Loucy (cell line): ENCODE measurements around the gene ENHO.

Experiments used
- H2AFZ ChIP-seq: fragments of 200-600 bp; sonication (generic); 2 replicates; pipeline ENCODE4 v1.6.0; 2016; ENCODE audit warnings: antibody characterized with exemption, mild to moderate bottlenecking, low read length, moderate library complexity
- H3F3A ChIP-seq: fragments of 200-600 bp; 2 replicates; pipeline ENCODE4 v1.6.0; 2016; ENCODE audit warnings: antibody characterized with exemption, low read depth, mild to moderate bottlenecking
- H3K27me3 ChIP-seq: fragments of 200-600 bp; sonication (generic); 2 replicates; pipeline ENCODE4 v1.6.1; 2014; ENCODE audit warnings: low read length, mild to moderate bottlenecking; ENCODE audit not compliant: insufficient read depth, poor library complexity, severe bottlenecking
- H3K36me3 ChIP-seq: fragments of 200-600 bp; sonication (generic); 2 replicates; pipeline ENCODE4 v1.6.1; 2016; ENCODE audit warnings: low read length; ENCODE audit not compliant: insufficient read depth
- H3K4me1 ChIP-seq: fragments of 200-600 bp; sonication (generic); 2 replicates; pipeline ENCODE4 v1.5.1; 2014; ENCODE audit warnings: low read length, mild to moderate bottlenecking; ENCODE audit not compliant: insufficient read depth, poor library complexity, severe bottlenecking
- H3K4me2 ChIP-seq: fragments of 200-600 bp; sonication (generic); 2 replicates; pipeline ENCODE4 v1.6.0; 2014; ENCODE audit warnings: antibody characterized with exemption, low read length, low read depth, mild to moderate bottlenecking; ENCODE audit not compliant: poor library complexity, severe bottlenecking
- H3K4me3 ChIP-seq: fragments of 200-600 bp; sonication (generic); 2 replicates; pipeline ENCODE4 v1.5.1; 2014; ENCODE audit warnings: low read length, mild to moderate bottlenecking, mixed read lengths; ENCODE audit not compliant: poor library complexity, severe bottlenecking
- H3K79me2 ChIP-seq: fragments of 200-600 bp; sonication (generic); 2 replicates; pipeline ENCODE4 v1.6.1; 2014; ENCODE audit warnings: low read length; ENCODE audit not compliant: insufficient read depth
- H3K9ac ChIP-seq: fragments of 200-600 bp; sonication (generic); 2 replicates; pipeline ENCODE4 v1.6.0; 2014; ENCODE audit warnings: mild to moderate bottlenecking, low read depth, low read length, moderate library complexity; ENCODE audit not compliant: poor library complexity, severe bottlenecking
- H3K9me2 ChIP-seq: fragments of 200-600 bp; sonication (generic); replicated peaks from 2 replicates; pipeline ENCODE4 v1.6.1; 2016; ENCODE audit warnings: low read depth, low read length, mixed read lengths
- H3K9me3 ChIP-seq: fragments of 200-600 bp; sonication (generic); 2 replicates; pipeline ENCODE4 v1.6.1; 2014; ENCODE audit warnings: mild to moderate bottlenecking, antibody characterized with exemption, low read length, low read depth; ENCODE audit not compliant: insufficient read depth
- H4K20me1 ChIP-seq: fragments of 200-600 bp; sonication (generic); 2 replicates; pipeline ENCODE4 v1.6.0; 2014; ENCODE audit warnings: antibody characterized with exemption, low read length, mild to moderate bottlenecking; ENCODE audit not compliant: insufficient read depth, poor library complexity, severe bottlenecking
- CTCF ChIP-seq: fragments of 200-600 bp; sonication (generic); conservative IDR thresholded peaks from 2 replicates; pipeline ENCODE4 v1.5.1; 2014; ENCODE audit warnings: mild to moderate bottlenecking, antibody characterized with exemption, low read length
- EZH2phosphoT487 ChIP-seq: fragments of 200-600 bp; IDR thresholded peaks from 2 replicates; pipeline ENCODE4 v1.6.1; 2018; ENCODE audit warnings: antibody characterized with exemption, mild to moderate bottlenecking, moderate library complexity, borderline replicate concordance

Gene ENHO

GRCh38 chr9:34502471-34502870, 20.3 kb downstream of the ENHO start:
- Histone ChIP-seq H3K9ac (no peak overlapping the region), H4K20me1 (no peaks in the 10 kb centered on the region), H3F3A (no peaks in the 10 kb centered on the region), H3K9me3 (no peaks in the 10 kb centered on the region), H3K27me3 (no peaks in the 10 kb centered on the region), H2AFZ (no peak overlapping the region), H3K36me3 (no peaks in the 10 kb centered on the region), H3K4me1 (no peaks in the 10 kb centered on the region), H3K79me2 (no peaks in the 10 kb centered on the region), H3K9me2 (no peaks in the 10 kb centered on the region), H3K4me2 (no peak overlapping the region), H3K4me3 (no peak overlapping the region)
- TF ChIP-seq CTCF (no peak), EZH2phosphoT487 (no peak)

GRCh38 chr9:34501889-34502425, 20.8 kb downstream of the ENHO start:
- H3F3A ChIP-seq: no peaks in the 10 kb centered on the region
- H3K4me2 ChIP-seq: no peak overlapping the region
- no peaks in the 10 kb centered on the region for H3K9me2 ChIP-seq
- no peaks in the 10 kb centered on the region for H4K20me1 ChIP-seq
- H2AFZ ChIP-seq: no peak overlapping the region
- H3K9me3 ChIP-seq: no peaks in the 10 kb centered on the region
- no peak for TF ChIP-seq EZH2phosphoT487
- TF ChIP-seq CTCF: no peak
- no peaks in the 10 kb centered on the region for H3K4me1 ChIP-seq
- H3K4me3 ChIP-seq: no peak overlapping the region
- no peaks in the 10 kb centered on the region for H3K79me2 ChIP-seq
- H3K9ac ChIP-seq: no peak overlapping the region
- H3K36me3 ChIP-seq: no peaks in the 10 kb centered on the region
- H3K27me3 ChIP-seq: no peaks in the 10 kb centered on the region

GRCh38 chr9:34501372-34501771, 21.4 kb downstream of the ENHO start:
- Histone ChIP-seq H3K27me3 (no peaks in the 10 kb centered on the region), H3K4me3 (no peak overlapping the region), H3K79me2 (no peaks in the 10 kb centered on the region), H3K4me1 (no peaks in the 10 kb centered on the region), H3K9ac (no peak overlapping the region), H2AFZ (no peak overlapping the region), H3K9me3 (no peaks in the 10 kb centered on the region), H4K20me1 (no peaks in the 10 kb centered on the region), H3F3A (no peaks in the 10 kb centered on the region), H3K36me3 (no peaks in the 10 kb centered on the region), H3K9me2 (no peaks in the 10 kb centered on the region), H3K4me2 (no peak overlapping the region)
- TF ChIP-seq EZH2phosphoT487: no peak

GRCh38 chr9:34500623-34501267, 22.0 kb downstream of the ENHO start:
- Histone ChIP-seq H3K4me3 (no peak overlapping the region), H2AFZ (no peak overlapping the region), H3F3A (no peaks in the 10 kb centered on the region), H3K36me3 (no peaks in the 10 kb centered on the region), H3K4me1 (no peaks in the 10 kb centered on the region), H3K27me3 (no peaks in the 10 kb centered on the region), H3K9me2 (no peaks in the 10 kb centered on the region), H3K9ac (no peak overlapping the region), H3K79me2 (no peaks in the 10 kb centered on the region), H3K4me2 (no peak overlapping the region), H3K9me3 (no peaks in the 10 kb centered on the region), H4K20me1 (no peaks in the 10 kb centered on the region)
- peak; percentile 98 for TF ChIP-seq CTCF
- TF ChIP-seq EZH2phosphoT487: no peak
